GM21447 (cell line): ENCODE results near the gene GMPR2.
"Not testable (repeated sequence)": the region's sequence is repeated elsewhere in the genome, so short reads cannot be mapped to it uniquely, and the experiment has no call there.

Source experiments
- ATAC-seq: cut with Tn5 transposase; IDR thresholded peaks from one replicate; pipeline ENCODE4 v1.9.1; 2021; ENCODE audit not compliant: unreplicated experiment

Gene GMPR2

DNA sequence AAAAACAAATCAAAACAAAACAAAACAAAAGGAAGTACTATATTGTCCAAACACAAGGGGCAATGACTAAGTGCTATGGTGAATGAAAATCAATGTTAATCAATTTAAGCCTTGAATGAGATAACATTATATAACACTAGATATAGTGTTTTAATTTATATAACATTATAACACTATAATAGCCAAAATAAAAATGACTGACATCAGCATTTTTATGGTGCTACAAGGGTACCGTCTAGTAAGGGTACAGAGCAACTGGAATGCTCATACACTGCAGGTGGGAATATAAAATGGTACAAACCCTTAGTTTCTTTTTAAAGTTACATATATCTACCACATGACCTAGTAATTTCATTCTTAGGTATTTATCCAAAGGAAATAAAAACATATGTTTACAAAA is 6.3 kb upstream of the GMPR2 start:
- no peak for ATAC-seq

DNA sequence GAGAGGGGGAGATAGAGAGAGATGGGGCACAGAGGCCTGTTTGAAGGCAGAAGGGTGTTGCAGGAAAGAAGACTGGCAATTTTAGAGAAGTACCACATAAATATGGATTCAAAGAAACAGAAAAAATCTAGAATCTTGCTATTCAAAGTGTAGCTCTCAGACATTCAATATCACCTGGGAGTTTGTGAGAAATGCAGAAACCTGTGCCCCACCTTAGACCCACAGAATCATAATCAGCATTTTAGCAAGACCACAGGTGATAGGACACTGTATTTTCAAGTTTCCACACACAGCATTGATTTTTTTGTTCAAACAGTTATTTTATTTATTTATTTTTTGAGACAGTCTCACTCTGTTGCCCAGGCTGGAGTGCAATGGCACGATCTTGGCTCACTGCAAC is 3.8 kb upstream of the GMPR2 start:
- ATAC-seq: no peak

DNA sequence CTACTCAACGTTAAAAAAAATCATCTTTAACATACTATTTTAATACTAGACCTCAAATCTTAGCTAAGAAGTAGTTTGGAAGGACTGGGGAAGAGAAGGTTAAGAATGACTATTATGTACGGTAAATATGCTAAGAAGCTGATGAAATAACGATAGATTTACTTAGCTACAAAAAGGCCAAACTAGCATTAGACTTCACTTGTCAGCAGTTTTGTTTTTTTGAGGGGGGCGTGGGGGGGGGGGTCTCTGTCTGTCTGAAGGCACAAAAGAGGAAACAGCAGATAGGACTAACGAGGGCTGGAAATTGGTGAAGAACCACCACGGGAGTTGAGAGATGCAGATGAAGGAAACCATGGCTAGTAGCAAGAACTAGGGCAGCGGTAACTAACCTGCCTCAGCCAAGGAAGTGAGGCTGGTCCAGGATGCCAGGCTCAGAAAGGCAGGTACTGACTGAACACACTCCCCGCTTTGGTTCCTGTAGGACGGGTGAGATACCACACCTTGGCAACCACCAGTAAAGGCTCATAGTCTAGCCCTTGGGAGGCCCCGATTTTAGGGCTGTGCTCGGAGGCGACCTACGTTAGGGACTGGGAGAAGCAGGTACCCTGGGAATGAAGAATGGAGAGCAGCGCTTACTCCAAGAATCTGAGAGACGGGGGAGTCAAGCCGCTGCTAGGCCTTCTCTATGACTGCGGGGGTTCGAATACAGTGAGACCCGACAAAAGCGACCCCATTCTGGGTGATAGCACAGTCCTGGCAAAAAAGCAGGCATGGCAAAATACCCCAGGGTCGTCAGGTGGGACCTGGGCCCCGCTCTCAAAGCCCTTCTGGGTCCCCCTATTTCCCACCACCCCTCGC is 1.2 kb upstream of the GMPR2 start:
- ATAC-seq: peak; percentile 7

DNA sequence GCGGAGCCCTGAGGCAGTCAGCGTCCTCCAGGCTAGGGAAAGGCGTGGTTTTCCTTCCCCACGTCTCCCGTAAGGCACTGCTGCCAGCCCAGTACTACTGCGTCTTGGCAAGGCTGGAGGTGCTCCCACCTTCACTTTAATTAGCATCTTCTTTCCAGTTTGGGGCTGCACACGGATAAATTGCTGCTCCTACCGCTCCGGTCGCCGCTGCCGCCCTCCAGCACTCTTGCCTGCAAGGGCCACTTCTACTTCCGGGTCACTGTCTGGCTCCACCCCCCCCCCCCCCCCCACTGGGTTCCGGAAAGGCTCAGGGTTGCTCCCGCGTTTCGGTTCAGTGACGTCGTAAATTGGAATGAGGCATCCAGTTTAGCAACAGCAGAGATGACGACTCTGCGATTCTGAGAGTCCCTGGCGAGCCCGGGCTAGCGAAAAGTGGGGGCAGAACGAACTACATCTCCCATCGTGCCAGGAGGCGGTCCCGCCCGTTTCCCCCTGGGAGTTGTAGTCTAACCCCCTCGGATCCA is 546 bp upstream of the GMPR2 start, which contains the start of gene NEDD8:
Gene NEDD8 (minus strand): TSS at position 247 of the 524 bp plus-strand sequence. CDS start 100 bp downstream, at position 147.
- peak; percentile 64 for ATAC-seq

DNA sequence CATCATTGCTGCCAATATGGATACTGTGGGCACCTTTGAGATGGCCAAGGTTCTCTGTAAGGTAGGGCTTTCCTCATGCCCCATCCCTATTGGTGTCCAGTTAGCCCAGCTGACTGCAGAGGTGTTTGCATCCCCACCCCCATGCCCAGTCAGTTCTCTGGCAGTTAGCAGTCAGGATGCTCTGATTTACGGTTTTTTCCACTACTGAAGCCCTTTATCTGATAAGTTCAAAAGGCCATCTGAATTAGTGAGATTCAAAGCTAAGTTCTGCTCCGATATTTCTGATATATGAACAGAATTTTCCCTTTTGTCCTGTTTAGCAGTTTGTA is 773 bp downstream of the GMPR2 start:
- no peak for ATAC-seq

DNA sequence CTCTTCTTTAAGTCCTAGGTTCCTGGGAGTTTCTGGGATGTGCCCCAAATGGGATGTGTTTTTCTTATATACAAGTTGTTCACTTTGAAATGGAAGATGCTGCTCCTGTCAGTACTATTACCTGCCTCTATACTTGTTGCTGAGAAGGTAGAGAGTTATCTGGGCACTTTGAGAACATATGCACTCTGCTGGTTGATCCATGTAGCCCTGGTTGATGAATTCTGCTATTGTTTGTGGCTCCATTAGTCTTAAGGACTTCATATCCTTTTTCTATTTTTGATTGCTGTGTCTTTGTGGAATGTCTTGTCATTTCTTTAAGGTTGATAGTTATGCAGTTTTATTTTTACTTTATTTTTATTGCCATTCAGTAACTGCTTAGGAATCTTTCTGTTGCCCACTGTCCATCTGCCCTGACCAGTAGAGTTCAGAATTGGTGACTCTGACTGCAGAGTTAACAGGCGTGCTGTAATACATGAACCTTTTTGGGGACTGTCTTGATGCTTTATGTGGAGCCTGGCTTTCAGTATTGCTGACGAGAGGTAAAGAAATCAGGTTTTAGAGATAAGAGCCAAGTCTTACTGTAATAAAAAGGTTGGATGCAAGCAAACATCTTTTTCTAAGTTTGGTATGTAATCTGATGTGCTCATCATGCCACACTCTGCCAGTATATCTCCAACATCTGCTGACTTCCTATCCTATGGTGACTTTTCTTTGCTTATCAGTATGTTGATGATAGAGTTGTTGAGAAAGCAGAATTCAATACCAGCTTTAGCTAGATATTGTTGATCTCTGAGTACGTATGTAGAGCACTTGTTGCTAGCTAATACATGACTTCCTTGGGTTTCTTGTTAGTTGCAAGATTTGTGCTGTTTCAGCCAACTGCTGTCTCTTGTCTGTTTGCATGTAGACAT is 1.6 kb downstream of the GMPR2 start:
- ATAC-seq: no peak

DNA sequence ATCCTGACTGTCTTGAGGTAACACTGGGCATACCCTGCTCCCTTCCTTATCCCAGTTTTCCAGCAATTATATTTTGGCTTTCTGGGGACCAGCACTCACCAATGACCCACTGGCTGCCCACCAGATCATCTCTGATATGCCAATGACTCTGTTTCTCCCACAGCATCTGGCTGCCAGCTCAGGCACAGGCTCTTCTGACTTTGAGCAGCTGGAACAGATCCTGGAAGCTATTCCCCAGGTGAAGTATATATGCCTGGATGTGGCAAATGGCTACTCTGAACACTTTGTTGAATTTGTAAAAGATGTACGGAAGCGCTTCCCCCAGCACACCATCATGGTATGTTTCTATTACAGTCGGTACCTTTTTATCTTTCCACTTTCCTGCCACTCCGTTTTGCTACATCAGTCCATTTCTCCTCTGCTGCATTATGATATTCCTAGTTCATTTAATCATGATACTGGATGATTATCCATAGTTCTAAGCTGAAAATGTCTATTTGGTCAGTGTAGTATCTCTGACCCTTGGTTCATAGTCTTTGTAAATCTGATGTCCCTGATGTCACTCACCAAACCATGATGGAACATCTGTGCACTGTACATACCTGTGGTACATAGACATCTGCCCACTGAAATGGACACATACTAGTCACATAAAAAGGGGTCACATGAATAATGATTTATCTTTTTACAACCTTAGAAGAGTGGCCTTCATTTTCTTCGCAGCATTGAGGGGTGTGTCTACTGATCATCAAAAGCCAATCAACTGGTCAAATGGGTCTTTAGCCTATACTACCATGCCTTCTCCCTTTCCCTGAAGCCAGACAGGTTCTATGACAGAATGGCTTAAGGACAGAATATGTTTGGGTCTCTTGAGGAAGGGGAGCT is 3.3 kb downstream of the GMPR2 start:
- ATAC-seq: no peak

DNA sequence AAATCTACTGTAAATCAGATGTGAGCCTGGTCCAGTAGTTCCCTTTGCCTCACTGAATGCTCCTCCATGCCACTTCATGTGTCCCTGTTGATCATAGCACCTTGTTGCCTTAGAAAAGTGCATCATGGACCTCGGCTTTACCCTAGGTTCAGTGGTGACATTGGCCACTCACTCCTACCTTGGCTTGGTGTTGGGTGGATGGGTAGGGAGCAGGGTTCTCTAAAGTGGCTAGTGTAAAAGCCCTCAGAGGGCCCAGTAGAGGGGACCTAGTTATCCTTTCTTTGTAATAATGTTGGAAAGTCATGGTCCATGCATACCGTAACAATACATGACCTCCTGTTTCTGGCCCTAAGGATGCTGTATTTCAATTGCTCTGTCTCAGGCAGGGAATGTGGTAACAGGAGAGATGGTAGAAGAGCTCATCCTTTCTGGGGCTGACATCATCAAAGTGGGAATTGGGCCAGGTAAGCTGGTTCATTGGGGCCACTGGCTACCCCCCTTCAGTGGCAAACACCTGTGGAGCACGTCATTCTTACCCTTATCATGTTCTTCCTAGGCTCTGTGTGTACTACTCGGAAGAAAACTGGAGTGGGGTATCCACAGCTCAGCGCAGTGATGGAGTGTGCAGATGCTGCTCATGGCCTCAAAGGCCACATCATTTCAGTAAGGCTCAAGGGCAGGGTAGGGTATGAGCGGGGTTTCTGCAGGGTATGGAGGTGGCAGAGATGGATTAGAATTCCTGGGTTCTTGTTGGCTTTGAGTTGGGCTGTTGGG is 4.1 kb downstream of the GMPR2 start:
- no peak for ATAC-seq

DNA sequence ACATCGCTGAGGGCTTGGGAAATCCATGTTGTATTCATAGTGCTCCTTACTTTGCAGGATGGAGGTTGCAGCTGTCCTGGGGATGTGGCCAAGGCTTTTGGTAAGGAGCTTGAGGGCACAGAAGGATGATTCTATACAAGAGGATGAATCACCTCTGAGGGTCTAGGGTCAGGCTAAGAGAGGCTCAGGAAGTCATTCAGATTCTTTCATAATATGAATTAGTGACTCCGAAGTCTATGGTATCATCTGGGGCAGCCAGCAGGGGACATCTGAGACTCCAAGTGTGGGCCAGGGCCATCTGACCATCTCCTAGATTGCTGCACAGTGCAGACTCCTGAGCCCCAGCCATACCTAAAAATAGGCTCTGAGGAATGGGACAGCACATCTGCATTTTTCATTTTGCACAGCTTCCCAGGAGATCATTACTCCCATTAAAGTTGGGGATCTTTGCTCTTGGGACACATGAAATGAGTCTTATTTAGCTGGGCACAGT is 4.8 kb downstream of the GMPR2 start:
- no peak for ATAC-seq

DNA sequence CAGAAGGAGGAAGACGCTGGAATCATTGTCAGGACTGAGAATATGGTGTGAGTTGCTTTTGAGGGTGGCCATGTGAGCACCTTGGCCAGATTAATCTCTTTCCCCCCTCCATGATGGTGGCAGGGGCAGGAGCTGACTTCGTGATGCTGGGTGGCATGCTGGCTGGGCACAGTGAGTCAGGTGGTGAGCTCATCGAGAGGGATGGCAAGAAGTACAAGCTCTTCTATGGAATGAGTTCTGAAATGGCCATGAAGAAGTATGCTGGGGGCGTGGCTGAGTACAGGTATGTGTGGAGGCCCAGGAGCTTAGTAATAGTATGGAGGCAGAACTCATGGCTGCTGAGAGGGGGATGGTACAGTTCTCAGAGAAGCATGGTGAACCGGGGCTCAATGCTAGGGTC is 5.4 kb downstream of the GMPR2 start:
- ATAC-seq: no peak

DNA sequence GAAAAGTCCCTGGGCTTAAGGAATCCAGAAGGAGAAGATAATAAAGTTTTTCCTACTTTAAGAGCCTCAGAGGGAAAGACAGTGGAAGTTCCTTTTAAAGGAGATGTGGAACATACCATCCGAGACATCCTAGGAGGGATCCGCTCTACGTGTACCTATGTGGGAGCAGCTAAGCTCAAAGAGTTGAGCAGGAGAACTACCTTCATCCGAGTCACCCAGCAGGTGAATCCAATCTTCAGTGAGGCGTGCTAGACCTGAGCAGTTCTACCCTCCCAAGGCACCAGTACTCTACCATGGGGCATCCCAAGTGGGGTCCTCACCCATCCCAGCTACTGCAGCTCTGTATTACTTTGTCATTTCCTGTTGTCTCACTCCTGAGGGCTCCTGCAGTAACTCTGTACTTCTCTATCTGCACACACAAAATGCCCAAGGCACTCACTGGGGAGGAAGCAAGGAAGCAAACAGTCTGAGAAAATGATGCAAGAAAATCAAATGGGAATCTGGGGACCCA is 5.9 kb downstream of the GMPR2 start:
- ATAC-seq: no peak

DNA sequence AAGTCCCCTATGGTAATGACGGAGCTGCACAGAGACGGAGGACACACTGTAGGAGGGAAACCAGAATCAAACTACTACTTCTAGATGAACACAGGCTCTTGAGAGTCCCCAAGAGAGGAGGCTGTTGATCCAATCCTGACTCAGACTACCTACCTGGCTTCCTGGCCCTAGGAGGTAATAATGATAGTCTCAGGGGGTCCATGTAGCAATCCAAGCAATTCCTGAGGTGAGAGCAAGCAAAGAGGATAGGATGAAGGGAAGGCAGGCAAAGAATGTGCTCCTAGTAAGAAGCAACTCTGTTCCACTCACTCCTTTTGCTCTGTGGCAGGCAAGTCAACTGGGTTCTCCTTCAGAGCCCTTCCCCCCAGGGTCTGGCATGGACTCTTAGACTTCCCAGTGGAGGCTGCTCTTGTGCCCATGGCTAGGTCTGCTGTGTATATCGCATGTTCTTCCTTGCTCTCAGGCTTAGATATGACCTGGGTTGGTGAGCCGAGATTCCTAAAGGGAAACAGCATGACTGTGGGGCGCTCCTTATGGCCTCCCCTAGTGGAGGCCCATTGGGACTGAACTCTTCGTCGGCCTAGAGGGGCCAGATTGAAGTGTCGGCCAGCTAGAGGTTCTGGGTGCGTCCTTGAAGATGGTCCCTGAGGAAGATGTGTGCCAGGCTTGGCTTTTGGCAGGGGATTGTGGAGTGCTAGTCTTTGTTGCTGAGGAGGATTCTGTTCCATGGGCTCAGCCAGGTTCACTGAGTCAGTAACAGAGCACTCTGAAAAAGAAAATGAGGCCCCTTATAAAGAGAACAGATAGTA is 7.6 kb downstream of the GMPR2 start:
- no peak for ATAC-seq

DNA sequence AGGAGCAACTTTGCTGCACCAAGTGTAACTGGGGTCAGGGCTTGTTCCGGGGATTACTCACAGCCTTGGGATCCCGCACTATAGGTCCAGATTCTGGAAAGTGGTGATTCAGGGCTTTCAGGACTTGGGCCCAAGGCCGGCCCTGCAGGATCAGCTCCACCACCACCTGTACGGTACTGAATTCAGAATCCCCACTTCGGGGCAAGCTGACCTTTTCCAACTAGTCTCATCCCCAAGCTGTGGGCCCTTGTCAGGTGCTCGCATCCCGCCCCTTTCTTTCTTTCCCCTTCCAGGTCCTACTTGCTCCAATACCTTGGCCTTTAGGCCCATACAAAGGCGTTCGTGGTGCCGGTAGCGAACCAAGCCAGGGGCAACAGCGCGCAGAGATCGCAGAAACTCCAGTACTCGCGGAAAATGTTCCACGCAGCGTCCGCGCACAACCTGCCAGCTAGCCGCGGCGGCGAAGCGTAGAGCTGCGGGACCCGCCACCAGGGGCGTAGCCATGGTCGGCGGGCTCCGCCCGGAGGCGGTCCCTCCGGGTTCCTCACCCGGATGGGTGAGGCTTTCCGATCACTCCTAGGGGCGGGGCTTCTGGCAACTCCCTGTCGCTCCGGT is 9.2 kb downstream of the GMPR2 start:
- peak; percentile 70 for ATAC-seq

DNA sequence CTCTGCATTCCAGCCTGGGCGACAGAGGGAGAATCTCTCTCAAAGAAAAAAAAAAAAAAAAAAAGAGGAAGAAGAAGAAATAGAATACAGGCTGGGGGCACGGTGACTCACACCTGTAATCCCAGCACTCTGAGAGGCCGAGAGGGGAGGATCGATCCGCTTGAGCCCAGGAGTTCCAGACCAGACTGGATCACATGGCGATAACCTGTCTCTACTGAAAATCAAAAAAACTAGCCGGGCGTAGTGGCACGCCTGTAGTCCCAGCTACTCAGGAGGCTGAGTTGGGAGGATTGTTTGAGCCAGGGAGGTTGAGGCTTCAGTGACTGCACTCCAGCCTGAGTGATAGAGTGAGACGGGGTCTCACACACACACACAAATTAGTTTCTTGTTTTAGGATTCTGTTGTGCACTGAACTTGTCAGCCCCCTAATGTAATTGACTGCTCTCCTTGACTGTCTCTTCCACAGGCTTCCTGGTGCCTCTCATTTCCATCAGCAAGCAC is 10.7 kb downstream of the GMPR2 start:
- ATAC-seq: no peak

DNA sequence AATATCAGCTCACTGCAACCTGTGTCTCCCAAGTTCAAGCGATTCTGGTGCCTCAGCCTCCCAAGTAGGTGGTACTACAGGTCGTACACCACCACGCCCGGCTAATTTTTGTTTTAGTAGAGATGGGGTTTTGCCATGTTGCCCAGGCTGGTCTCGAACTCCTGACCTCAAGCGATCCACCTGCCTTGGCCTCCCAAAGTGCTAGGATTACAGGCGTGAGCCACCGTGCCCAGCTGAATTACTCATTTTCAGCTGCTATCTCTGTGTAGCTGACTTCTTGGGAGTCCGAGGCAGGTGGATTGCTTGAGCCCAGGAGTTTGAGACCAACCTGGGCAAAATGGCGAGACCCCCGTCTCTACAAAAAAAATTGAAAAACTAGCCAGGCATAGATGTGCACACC is 12.6 kb downstream of the GMPR2 start:
- not testable (repeated sequence) for ATAC-seq

DNA sequence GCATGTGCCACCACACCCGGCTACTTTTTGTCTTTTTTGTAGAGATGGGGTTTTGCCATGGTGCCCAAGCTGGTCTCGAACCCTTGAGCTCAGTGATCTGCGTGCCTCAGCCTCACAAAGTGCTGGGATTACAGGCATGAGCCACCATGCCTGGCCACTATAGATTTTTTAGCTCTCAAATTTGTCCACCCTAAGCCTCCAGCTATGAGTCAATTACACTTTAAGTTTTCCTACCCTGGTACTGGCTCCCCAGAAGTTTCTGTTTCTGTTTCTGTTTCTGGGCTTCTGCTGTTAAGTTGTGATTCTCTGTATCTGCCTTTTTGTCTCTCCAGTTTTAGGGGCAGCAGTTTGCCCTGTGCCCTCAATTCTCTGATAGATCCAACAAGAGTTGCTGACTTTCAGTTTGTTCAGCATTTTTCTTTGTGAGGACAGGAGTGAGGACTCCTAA is 14.1 kb downstream of the GMPR2 start:
- peak; percentile 26 for ATAC-seq

DNA sequence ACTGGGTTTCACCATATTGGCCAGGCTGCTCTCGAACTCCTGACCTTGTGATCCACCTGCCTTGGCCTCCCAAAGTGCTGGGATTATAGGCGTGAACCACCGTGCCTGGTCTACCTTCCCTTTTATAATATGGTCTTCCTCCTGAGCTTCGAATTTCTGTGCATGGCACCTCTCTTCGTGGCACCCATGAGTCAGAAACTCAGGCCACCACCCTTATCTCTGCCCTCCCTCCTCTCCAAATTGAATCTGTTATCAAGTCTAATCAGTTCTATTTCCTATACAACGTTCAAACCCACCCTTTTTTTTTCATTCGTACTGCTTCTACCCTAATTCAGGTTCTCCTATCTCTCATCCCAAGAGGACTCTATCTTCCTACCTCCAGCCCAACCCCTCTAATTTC is 14.7 kb downstream of the GMPR2 start:
- ATAC-seq: no peak
